Endometrial microvascular endothelial cells (primary cell): ENCODE measurements around the gene ZNF512B. TPM values are rescaled to one million over a fixed set of nuclear protein-coding genes. Genes with fewer than 3 reads are reported as not detected.
"Not testable (repeated sequence)": the region's sequence is repeated elsewhere in the genome, so short reads cannot be mapped to it uniquely, and the experiment has no call there.

Source experiments
- in situ Hi-C: cut with HindIII; loops from 2 replicates; pipeline ENCODE4 v1.10.0; 2017; ENCODE audit warnings: low sequenced_read_pairs, low pct_unique_long_range_greater_than_20kb; ENCODE audit errors: inconsistent ontology term
- total RNA-seq: library from RNA; depleted of rRNA; stranded (reverse); fragments of >200 nt; gene quantifications from one replicate; pipeline ENCODE4 v1.2.3, GENCODE V29; 2015; ENCODE audit errors: inconsistent ontology term

Gene ZNF512B
- total RNA-seq, 1 donor from 2014 or later: 18.3 TPM

DNA sequence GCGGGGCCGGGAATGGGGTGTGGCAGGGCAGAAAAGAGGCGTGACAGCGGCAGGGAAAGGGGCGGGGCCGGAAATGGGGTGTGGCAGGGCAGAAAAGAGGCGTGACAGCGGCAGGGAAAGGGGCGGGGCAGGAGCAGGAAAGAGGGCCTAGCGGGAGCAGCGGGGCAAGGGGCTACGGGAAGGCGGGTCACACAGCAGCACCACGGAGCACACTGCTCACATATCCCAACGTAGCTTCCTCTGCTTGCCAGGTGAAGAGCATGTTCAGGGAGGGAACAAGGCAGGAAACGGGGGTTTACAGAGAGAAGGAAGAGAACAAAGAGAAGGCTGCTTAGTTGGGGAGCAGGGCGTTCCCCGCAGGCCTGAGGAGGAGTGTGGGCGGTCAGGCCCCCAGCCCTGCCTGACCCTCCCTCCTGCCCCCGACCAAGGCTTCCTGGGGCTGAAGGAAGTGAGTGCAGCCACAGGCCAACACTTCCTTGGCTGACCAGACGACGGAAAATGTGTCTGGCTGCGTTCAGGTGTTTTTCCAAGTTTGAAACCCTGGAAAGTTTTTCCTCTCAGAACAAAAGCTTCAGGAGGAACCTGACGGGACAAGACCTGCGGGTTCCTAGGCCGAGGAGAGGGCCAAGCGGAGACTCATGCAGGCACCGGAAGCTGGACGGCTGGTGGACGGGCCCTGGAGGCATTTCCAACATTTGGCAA, 27.3 kb downstream of the ZNF512B start:
- in situ Hi-C loops: no loop called here

DNA sequence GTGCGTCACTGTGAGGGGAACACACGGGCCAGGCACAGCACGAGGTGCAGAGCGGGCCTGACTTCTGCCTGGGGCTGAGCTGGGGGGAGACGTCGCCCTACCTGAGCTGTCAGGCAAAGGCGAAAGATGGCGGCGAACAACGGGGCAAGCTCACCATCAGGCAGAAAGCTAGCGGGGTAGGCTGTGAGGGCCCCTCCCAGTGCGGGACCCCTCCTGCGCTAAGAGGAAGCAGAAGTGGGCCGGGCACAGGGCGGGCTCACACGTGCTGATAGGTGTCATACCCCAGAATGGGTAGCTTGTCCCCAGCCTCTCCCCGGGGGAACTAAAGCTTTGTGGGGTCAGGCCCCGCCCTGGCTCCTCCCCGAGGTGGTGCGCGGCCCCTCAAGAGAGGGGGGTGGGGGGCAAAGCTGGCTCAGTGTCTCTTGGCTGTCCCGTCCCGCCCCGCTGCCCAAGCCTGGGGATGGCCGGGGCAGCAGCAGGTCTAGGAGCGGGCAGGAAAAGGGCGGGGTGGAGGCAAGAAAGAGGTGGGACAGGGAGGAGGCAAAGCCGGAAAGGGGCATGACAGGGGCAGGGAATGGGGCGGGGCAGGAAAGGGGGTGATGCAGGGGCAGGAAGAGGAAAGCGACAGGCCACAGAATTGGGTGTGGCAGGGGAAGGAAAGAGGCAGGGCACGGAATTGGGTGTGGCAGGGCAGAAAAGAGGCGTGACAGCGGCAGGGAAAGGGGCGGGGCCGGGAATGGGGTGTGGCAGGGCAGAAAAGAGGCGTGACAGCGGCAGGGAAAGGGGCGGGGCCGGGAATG, 28.2 kb downstream of the ZNF512B start:
- in situ Hi-C loops: no loop called here

DNA sequence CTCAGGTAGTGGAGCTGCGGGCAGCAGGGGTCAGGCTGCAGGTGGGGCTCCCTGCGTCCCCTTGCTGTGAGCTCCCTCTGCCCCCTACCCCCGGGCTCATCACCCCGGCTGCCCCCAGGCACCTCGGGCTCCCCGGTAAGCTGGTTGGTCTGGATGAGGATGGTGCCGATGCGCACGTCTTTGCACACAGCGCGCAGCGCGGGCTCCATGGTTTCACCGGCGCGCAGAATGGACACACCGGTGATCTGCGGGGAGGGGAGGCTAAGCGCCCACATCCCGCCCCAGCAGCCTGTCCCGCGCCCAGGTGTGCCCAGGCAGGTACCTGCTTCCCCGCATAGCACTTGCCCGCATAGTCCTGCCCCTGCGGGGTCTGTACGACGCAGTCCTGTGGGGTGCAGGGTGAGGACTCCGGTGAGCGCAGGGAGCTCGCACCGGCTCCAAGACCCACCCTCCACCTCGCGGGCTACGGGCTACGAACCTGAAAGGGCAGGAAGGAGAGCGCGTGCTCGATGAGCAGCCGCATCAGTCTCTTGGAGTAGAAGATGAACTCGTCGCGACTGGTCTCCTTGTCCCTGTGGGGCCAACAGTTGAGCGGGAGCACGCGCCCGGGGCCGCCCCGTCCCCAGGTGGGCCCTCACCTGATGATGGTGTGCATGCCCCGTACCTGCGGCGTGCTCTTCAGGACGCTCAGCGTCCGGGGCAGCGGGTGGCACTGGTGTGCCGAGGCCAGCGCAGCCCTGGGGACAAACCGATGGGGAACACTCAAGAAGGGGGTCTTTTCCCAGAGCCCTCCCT, 29.1 kb downstream of the ZNF512B start:
- in situ Hi-C loops: no loop called here

DNA sequence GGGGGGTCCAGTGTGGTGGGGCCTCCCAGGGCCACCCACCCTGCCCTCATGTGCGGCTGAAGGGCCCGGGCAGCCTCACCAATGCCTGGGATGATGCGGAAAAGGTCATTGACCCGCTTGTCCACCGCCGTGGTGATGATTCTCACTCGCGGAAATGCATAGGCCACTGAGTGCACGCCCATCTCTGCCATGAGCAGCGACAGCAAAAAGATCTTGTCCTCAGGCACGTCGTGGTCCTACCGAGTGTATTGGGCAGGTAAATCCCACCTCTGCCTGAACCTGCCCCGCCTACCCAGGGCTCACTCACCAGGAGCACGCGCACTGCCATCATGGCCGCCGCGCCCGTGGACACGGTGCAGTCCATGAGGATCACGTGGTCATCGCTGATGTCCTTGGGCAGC, 29.7 kb downstream of the ZNF512B start:
- in situ Hi-C loops: no loop called here

DNA sequence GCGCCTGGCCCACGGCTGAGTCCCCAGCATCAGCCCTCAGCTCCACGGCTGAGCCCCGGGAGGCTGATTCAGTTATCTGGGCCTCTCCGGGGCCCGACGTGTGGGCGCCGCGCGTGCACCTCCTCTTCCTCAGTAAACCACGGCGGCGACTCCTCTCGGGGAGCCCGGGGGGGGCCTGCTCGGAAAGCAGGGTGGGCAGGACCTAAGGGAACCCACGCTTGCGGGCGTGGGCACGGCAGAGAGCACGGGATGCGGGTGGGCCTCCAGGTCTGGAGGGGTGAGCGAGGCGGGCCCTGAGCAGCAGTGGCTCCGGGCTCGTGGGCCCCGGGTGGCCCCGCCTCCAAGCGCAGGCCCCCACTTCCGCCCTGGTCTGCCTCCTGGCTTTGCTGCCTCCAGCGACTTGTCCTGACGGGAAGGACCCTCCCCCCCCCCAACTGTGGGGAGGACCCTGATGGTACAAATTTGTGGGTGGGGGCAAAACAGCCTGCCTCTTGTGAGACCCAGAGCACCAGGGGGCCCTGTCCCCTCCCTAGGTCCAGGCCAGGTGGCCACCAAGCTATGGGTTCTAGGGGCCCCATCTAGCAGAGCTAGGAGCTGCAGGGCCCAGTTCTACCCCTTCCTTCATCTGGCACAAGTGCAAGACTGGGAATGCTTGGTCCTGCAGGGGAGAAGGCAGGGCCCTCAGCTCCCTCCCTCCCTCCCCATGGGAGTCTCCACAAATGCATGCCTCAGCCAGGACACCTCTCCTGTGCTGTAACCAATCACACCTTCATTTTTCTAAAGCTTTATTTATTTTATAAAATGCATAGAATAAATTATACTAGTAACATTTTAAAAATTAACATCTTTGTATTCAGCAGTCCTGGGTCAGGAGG, 30.4 kb downstream of the ZNF512B start:
- in situ Hi-C loops: no loop called here

DNA sequence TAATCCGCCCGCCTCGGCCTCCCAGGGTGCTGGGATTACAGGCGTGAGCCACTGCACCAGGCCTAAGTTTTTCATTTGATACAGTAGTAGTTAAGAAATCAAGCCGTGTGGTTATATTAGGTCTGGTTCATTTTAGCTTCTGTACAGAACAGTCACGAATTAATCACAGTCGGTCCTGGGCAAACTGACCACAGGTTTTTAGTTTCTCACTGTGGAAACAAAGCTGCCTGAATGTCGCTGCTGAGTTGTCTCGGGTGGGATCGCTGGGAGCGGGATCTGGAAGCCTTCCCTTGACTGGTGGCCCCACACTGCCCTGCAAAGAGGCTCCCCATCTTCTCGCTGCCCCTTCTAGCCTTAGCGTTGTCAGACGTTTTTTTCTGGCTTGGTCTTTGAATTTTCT, 32.1 kb downstream of the ZNF512B start:
- in situ Hi-C loops: no loop called here

DNA sequence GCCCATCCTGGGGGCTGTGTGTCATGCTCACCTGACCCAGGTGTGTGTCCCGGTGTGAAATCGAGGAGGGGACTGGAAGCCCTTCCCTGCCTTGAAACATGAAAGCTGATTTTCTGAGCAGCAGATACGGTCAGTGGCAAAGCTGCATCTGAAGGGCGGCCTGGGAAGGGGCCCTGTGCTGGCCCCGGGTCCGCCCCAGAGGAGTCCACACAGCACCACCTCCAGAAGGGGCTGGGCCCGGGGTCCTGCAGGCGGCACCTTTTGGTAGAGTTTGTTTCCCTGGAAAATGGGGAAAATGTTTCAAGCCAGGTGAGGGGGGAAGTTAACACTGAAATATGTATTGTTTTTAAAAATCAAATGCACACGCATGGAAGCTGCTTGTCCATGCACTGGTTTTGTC, 34.3 kb downstream of the ZNF512B start:
- in situ Hi-C loops: no loop called here

DNA sequence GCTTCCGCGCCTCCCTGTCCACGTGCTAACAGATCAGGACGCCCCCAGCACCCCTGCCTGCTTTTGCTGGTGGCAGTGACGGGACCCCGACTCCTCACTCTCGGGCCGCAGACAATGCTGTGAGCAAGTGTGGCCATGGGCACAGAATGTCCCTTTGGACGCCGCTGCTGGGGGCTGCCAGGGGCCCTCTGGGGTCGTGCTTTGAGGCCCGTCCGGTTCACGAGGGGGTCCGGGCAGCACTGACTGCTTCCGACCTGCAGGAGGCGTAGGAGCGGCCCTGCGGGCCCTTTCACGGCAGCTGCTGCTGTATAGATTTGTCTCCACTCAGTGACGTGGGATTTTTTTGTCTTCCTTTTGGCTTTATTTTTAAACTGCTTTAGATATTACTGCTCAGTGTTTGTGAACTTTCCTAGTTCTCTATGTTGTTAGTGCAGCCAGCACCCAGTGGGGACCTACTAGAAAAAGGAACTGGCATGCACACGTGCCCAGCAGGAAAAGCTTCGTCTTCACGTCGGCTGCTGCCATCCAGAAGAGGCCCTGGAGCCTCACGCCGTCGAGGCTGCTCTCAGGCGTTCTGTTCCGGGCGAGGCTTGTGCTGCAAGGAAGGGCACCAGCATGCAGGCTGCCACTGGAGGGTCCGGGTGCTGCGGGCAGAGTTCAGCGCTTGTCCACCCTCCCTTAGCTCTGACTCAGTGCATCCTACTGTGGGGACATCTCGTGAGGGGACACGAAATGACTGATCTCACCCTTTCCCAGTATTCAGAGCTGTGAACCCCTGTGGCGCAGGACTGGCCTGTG, 35.3 kb downstream of the ZNF512B start:
- in situ Hi-C loops: no loop called here

DNA sequence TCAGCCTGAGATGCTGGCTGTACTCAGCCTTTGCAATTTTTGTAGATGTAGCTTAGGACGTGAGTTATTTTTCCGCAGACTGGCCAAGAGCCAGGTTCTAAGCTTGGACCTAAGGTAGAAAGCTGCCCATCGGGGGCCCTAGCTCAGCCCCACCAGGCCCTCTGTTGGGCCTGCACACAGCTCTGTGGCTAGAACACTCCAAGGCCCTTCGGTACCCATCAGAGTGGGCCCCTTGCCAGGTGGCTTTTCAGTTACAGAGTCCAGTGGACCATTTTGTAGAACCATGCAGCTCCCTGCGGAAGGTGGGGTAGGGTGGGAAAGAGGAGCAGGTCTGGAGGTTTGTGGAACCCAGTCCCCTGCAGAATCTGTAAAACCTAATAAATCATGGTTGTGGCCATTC, 36.1 kb downstream of the ZNF512B start:
- in situ Hi-C loops: no loop called here

DNA sequence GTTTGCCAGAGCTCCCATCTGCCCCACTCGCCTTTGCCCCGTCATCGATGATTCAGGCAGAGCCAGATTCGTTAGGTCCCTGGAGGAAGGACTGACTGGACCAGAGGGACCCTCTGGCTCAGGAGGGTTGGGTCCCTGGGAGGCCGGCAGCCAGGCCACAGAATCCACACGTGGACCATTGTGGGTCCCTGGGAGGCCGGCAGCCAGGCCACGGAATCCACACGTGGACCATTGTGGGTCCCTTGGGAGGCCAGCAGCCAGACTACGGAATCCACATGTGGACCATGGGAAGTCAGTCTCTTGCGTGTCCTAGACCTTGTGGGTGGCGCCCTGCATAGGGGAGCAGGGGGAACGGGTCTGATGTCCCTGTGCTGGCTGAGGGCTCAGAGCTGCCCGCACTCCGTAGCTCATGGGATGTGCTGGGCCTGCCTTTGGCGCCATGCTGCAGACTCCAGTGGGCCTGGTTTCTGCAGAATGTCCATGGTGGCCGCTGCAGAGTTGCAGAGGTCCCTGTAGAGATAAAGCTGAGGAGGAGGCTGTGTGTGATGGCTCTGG, 37.0 kb downstream of the ZNF512B start:
- in situ Hi-C loops: no loop called here

DNA sequence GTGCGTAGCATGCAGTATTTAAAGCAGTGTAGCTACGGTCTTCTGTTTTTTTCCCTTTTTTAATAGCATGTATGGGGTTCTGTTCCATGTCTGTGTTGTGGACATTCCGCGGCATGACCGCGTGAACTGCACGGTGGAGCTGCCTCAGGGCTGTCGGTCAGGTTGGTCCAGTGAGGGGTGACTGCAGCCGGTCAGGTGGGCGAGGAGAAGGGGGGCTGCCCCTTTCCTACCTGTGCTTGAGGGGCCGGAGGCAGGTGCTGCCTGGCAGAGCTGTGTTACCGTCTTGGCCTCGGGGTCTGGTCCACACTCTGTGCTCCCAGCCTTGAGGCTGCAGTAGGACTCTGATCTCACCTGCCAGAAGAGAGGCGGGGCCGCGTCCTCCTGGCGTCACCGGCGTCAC, 38.0 kb downstream of the ZNF512B start:
- in situ Hi-C loops: no loop called here

DNA sequence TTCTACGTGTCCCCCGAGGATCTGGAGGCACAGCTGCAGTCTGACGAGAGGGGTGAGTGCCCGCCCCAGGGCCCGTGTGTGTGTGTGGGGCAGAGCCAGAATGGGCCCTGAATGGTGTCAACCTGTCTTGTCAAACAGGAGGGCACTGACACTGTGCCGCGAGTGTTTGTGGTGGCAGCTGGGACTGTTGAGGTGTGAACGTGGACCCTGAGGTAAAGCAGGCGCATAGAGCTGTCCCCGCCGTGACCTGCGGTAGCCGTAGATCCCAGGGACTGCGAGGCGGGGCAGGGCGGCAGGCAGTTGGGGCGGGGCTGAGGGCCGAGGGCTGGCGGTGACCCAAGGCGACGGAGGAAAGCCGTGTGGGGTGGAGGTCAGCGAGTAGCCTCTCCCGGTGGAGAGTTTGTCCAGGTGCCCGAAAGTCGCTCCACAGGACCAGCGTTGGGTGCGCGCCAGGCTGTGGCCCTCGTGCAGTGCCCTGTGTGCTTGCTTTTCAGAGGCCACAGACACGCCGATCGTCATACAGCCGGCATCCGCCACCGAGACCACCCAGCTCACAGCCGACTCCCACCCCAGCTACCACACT, 38.7 kb downstream of the ZNF512B start:
- in situ Hi-C loops: no loop called here

DNA sequence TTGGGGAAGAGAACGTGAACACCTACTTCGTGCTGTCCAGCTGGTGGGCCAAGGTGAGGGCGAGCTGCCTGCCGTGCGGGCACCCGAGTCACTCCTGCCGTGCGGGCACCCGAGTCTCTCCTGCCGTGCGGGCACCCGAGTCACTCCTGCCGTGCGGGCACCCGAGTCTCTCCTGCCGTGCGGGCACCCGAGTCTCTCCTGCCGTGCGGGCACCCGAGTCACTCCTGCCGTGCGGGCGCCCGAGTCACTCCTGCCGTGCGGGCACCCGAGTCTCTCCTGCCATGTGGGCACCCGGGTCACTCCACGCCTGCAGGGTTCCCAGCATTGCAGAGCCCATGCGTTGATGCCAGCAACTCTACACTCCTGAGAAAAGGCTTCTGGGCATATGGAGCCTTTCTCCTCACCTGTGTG, 40.3 kb downstream of the ZNF512B start:
- in situ Hi-C loops: not testable (repeated sequence)

DNA sequence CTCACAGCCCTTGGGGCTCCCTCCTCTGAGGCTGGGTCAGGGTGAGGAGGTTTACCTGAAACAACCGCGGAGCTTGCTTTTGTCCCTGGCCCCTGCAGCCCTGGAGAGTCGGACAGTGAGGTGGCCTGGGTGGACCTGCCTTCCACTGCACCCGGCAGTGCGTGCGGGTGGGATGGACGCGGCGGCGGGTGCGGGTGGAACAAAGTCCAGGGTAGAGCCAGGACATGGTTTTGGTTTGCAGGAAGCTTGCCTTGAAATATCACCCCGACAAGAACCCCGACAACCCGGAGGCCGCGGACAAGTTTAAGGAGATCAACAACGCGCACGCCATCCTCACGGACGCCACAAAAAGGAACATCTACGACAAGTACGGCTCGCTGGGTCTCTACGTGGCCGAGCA, 40.7 kb downstream of the ZNF512B start:
- in situ Hi-C loops: no loop called here

DNA sequence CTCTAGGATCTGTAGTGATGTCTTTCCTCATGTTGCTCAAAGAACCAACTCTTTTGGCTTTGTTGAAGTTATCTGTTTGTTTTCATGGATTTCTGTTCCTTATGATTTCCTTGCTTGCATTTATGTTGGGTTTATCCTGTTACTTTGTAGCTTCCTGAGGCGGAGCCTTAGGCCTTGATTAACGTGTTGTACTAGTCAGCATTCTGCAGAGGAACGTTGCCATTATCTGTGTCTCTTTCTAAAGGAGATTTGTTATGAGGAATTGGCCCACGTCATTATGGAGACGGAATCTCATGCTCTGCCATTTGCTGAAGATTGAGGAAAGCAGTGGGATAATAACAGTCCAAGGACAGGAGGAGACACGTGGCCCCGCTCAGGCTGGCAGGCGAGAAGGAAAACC, 43.4 kb downstream of the ZNF512B start:
- in situ Hi-C loops: no loop called here

DNA sequence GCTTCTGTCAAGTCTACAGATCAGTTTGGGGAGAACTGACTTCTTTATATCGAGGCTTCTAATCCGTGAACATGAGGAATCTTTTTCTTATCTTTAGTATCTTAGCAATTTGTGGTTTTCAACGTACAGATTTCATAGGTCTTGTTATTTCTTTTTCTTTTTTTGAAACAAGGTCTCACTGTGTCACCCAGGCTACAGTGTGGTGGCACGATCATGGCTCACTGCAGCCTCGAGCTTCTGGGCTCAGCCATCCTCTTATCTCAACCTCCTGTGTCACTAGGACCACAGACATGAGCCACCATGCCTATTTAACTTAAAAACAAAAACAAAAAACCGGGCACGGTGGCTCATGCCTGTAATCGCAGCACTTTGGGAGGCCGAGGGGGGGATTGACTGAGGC, 45.5 kb downstream of the ZNF512B start:
- in situ Hi-C loops: no loop called here

DNA sequence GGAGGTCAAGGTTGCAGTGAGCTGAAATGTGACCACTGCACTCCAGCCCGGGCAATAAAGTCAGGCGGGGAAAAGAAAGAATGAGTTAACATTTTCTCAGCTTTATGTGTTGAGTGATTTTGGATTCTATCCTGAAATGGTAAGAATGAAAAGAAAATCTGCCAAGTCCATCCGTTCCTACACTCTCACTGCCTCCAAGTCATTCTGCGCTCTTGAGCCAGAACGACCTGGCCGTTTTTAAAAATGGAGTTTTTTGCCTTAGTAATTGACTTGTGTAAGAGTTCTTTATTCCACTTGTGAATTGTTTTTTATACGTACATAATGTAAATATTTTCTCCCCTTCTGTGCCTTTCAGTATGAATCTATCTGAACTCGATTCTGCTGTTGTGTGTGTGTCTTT, 46.1 kb downstream of the ZNF512B start:
- in situ Hi-C loops: no loop called here
